Astrocyte (in vitro differentiated cells and primary cell): ENCODE results near the gene KRT80. TPM values are rescaled to one million over a fixed set of nuclear protein-coding genes. Genes with fewer than 3 reads are reported as not detected.

Experiments used
- DNase-seq: peaks from one replicate; pipeline ENCODE4 v3.0.0-alpha.2; 2010; ENCODE audit warnings: low read depth
- FAIRE-seq: peaks from 2 replicates; lab custom pipeline; 2011; peaks lifted over from hg19 to GRCh38; lab: Jason Lieb, UNC
- H2AFZ ChIP-seq: 2 replicates; pipeline ENCODE4 v1.6.0; 2012; ENCODE audit warnings: low read depth, low read length, inconsistent platforms
- H3K27ac ChIP-seq: 2 replicates; pipeline ENCODE4 v1.5.1; 2011; ENCODE audit warnings: low read depth, low read length, inconsistent platforms
- H3K27me3 ChIP-seq: 2 replicates; pipeline ENCODE4 v1.6.0; 2011; ENCODE audit warnings: low read length, inconsistent platforms; ENCODE audit not compliant: insufficient read depth
- H3K36me3 ChIP-seq: 2 replicates; pipeline ENCODE4 v1.5.1; 2011; ENCODE audit warnings: low read length, inconsistent platforms; ENCODE audit not compliant: insufficient read depth
- H3K4me1 ChIP-seq: 2 replicates; pipeline ENCODE4 v1.5.1; 2011; ENCODE audit warnings: low read length, inconsistent platforms; ENCODE audit not compliant: insufficient read depth
- H3K4me2 ChIP-seq: 2 replicates; pipeline ENCODE4 v1.6.0; 2012; ENCODE audit warnings: low read length, inconsistent platforms
- H3K4me3 ChIP-seq: 2 replicates; pipeline ENCODE4 v1.5.1; 2011; ENCODE audit warnings: low read depth, mild to moderate bottlenecking, low read length, inconsistent platforms; ENCODE audit not compliant: insufficient read depth
- H3K79me2 ChIP-seq: 2 replicates; pipeline ENCODE4 v1.6.0; 2012; ENCODE audit warnings: mild to moderate bottlenecking, low read length, inconsistent platforms; ENCODE audit not compliant: insufficient read depth
- H3K9ac ChIP-seq: 2 replicates; pipeline ENCODE4 v1.6.0; 2012; ENCODE audit warnings: mild to moderate bottlenecking, low read length, inconsistent platforms
- H3K9me3 ChIP-seq: 2 replicates; pipeline ENCODE4 v1.5.1; 2012; ENCODE audit warnings: low read depth, mild to moderate bottlenecking, low read length, inconsistent platforms; ENCODE audit not compliant: insufficient read depth
- H4K20me1 ChIP-seq: 2 replicates; pipeline ENCODE4 v1.6.0; 2012; ENCODE audit warnings: low read length, inconsistent platforms; ENCODE audit not compliant: insufficient read depth
- H3K27ac Mint-ChIP-seq: one replicate; pipeline ENCODE4 v1.8.0; 2021; ENCODE audit warnings: mild to moderate bottlenecking, mixed read lengths; ENCODE audit not compliant: unreplicated experiment
- H3K27me3 Mint-ChIP-seq: one replicate; pipeline ENCODE4 v1.8.0; 2021; ENCODE audit warnings: low read depth, mixed read lengths; ENCODE audit not compliant: unreplicated experiment
- H3K36me3 Mint-ChIP-seq: one replicate; pipeline ENCODE4 v1.8.0; 2021; ENCODE audit warnings: low read depth, mixed read lengths; ENCODE audit not compliant: unreplicated experiment
- H3K4me1 Mint-ChIP-seq: one replicate; pipeline ENCODE4 v1.8.0; 2021; ENCODE audit warnings: low read depth, mixed read lengths; ENCODE audit not compliant: unreplicated experiment
- H3K4me3 Mint-ChIP-seq: one replicate; pipeline ENCODE4 v1.8.0; 2021; ENCODE audit warnings: mild to moderate bottlenecking, moderate library complexity, mixed read lengths; ENCODE audit not compliant: unreplicated experiment
- H3K9me3 Mint-ChIP-seq: one replicate; pipeline ENCODE4 v1.8.0; 2021; ENCODE audit warnings: mild to moderate bottlenecking, mixed read lengths; ENCODE audit not compliant: unreplicated experiment
- CTCF ChIP-seq: IDR thresholded peaks from 2 replicates; pipeline ENCODE4 v1.5.1; 2011; ENCODE audit warnings: low read depth, mild to moderate bottlenecking, inconsistent platforms, low read length, moderate library complexity; ENCODE audit not compliant: insufficient read depth
- EZH2 ChIP-seq: IDR thresholded peaks from 2 replicates; pipeline ENCODE4 v1.6.1; 2012; ENCODE audit warnings: mild to moderate bottlenecking, low read length, inconsistent platforms; ENCODE audit not compliant: insufficient read depth
- total RNA-seq: library from RNA; stranded (reverse); gene quantifications from 2 replicates; pipeline ENCODE4 v1.2.1, GENCODE V29; 2021

Gene KRT80
- total RNA-seq, 1 donor from 2014 or later = 3.6 TPM

- no peaks in the 10 kb centered on the region for H3K79me2 ChIP-seq
- Mint-ChIP-seq H3K36me3 (no peaks in the 10 kb centered on the region), H3K27me3 (peaks cover 5% of the 10 kb centered on the region), H3K9me3 (peaks cover 11% of the 10 kb centered on the region), H3K4me3 (no peak overlapping the region), H3K27ac (no peak overlapping the region), H3K4me1 (peaks cover 29% of the 10 kb centered on the region)
- no peaks in the 10 kb centered on the region for H3K9me3 ChIP-seq
- DNase-seq (no peak), FAIRE-seq (no peak)
- H3K36me3 ChIP-seq = no peaks in the 10 kb centered on the region
- H3K27ac ChIP-seq = no peak overlapping the region
- TF ChIP-seq EZH2 (no peak), CTCF (no peak)
- H3K4me1 ChIP-seq = peaks cover 31% of the 10 kb centered on the region
- no peak overlapping the region for H3K4me2 ChIP-seq
- no peak overlapping the region for H2AFZ ChIP-seq
- no peak overlapping the region for H3K9ac ChIP-seq
- H3K4me3 ChIP-seq = no peak overlapping the region
- no peaks in the 10 kb centered on the region for H4K20me1 ChIP-seq
- H3K27me3 ChIP-seq = no peaks in the 10 kb centered on the region
Measured at GRCh38 chr12:52220477-52220876, 28.7 kb upstream of the KRT80 start.

- H3K4me3 ChIP-seq = no peak overlapping the region
- peaks cover 22% of the 10 kb centered on the region for H3K4me1 Mint-ChIP-seq
- no peaks in the 10 kb centered on the region for H3K27me3 ChIP-seq
- TF ChIP-seq EZH2 (no peak), CTCF (no peak)
- H3K4me2 ChIP-seq = no peak overlapping the region
- H3K4me1 ChIP-seq = peaks cover 25% of the 10 kb centered on the region
- H3K79me2 ChIP-seq = no peaks in the 10 kb centered on the region
- H3K36me3 Mint-ChIP-seq = no peaks in the 10 kb centered on the region
- no peaks in the 10 kb centered on the region for H3K9me3 ChIP-seq
- H3K4me3 Mint-ChIP-seq = no peak overlapping the region
- no peak overlapping the region for H2AFZ ChIP-seq
- no peak overlapping the region for H3K27ac Mint-ChIP-seq
- no peaks in the 10 kb centered on the region for H3K9me3 Mint-ChIP-seq
- H4K20me1 ChIP-seq = no peaks in the 10 kb centered on the region
- H3K27me3 Mint-ChIP-seq = peaks cover 9% of the 10 kb centered on the region
- no peaks in the 10 kb centered on the region for H3K36me3 ChIP-seq
- FAIRE-seq (no peak), DNase-seq (no peak)
- no peak overlapping the region for H3K9ac ChIP-seq
- no peak overlapping the region for H3K27ac ChIP-seq
Measured at GRCh38 chr12:52218001-52218400, 26.2 kb upstream of the KRT80 start.

GRCh38 chr12:52217223-52217622 is 25.4 kb upstream of the KRT80 start:
- H3K9me3 ChIP-seq = no peaks in the 10 kb centered on the region
- peaks cover 25% of the 10 kb centered on the region for H3K4me1 ChIP-seq
- H3K4me2 ChIP-seq = no peak overlapping the region
- H2AFZ ChIP-seq = no peak overlapping the region
- H3K27ac ChIP-seq = no peak overlapping the region
- no peaks in the 10 kb centered on the region for H3K27me3 ChIP-seq
- no peak overlapping the region for H3K4me3 Mint-ChIP-seq
- FAIRE-seq = no peak
- peaks cover 13% of the 10 kb centered on the region for H3K27me3 Mint-ChIP-seq
- H3K9ac ChIP-seq = no peak overlapping the region
- no peak overlapping the region for H3K4me3 ChIP-seq
- H3K79me2 ChIP-seq = no peaks in the 10 kb centered on the region
- no peak for DNase-seq
- H3K4me1 Mint-ChIP-seq = peaks cover 22% of the 10 kb centered on the region
- H3K27ac Mint-ChIP-seq = no peak overlapping the region
- no peaks in the 10 kb centered on the region for H3K36me3 Mint-ChIP-seq
- H3K36me3 ChIP-seq = no peaks in the 10 kb centered on the region
- H4K20me1 ChIP-seq = no peaks in the 10 kb centered on the region
- TF ChIP-seq EZH2 = no peak
- no peak for TF ChIP-seq CTCF
- no peaks in the 10 kb centered on the region for H3K9me3 Mint-ChIP-seq
